Thoracic aorta (tissue), 2 donors: ENCODE data around the gene UCHL3. TPM values are rescaled to one million over a fixed set of nuclear protein-coding genes. Genes with fewer than 3 reads are reported as not detected.

Experiments
- ATAC-seq: fragments of 150-250 bp; one replicate; pipeline ENCODE4 v1.8.0; 2017; ENCODE audit warnings: low read depth; ENCODE audit not compliant: insufficient number of reproducible peaks, low FRiP score
- DNase-seq: peaks from one replicate; pipeline ENCODE4 v3.0.0-alpha.2; 2020; ENCODE audit warnings: low spot score
- H3K27ac ChIP-seq, 2 donors: fragments of 200-600 bp; sonication (generic); 1 replicate in 1 of 2; 2 replicates in 1 of 2; pipeline ENCODE4 v1.5.1; 2016; ENCODE audit warnings: mild to moderate bottlenecking in 2 of 2, moderate library complexity in 2 of 2
- H3K27me3 ChIP-seq: fragments of 200-600 bp; sonication (generic); replicated peaks from 2 replicates; pipeline ENCODE4 v1.6.0; 2016; ENCODE audit warnings: mild to moderate bottlenecking; ENCODE audit not compliant: insufficient read depth
- H3K36me3 ChIP-seq: fragments of 200-600 bp; sonication (generic); one replicate; pipeline ENCODE4 v1.5.1; 2016
- H3K4me1 ChIP-seq, 2 donors: fragments of 200-600 bp; sonication (generic); 1 replicate in 1 of 2; 2 replicates in 1 of 2; pipeline versions ENCODE4 v1.5.1 to v1.6.0; 2016; ENCODE audit warnings: low read depth in 2 of 2, mild to moderate bottlenecking in 1 of 2; ENCODE audit not compliant: control insufficient read depth in 1 of 2
- H3K4me3 ChIP-seq: fragments of 200-600 bp; sonication (generic); 2 replicates; pipeline ENCODE4 v1.5.1; 2016; ENCODE audit warnings: mild to moderate bottlenecking
- H3K9me3 ChIP-seq: fragments of 200-600 bp; sonication (generic); 2 replicates; pipeline ENCODE4 v1.5.1; 2016
- CTCF ChIP-seq: fragments of 200-600 bp; sonication (generic); IDR thresholded peaks from one replicate; pipeline ENCODE4 v1.5.1; 2019; ENCODE audit warnings: antibody characterized with exemption
- total RNA-seq, 2 donors: library from RNA; depleted of rRNA; stranded (reverse); fragments of >200 nt; gene quantifications; one replicate each; pipeline versions ENCODE4 v1.1.0 to v1.2.3, GENCODE V29; 2016

The UCHL3 gene
- total RNA-seq, 2 donors from 2014 or later: 4.9 to 12.2 TPM

DNA sequence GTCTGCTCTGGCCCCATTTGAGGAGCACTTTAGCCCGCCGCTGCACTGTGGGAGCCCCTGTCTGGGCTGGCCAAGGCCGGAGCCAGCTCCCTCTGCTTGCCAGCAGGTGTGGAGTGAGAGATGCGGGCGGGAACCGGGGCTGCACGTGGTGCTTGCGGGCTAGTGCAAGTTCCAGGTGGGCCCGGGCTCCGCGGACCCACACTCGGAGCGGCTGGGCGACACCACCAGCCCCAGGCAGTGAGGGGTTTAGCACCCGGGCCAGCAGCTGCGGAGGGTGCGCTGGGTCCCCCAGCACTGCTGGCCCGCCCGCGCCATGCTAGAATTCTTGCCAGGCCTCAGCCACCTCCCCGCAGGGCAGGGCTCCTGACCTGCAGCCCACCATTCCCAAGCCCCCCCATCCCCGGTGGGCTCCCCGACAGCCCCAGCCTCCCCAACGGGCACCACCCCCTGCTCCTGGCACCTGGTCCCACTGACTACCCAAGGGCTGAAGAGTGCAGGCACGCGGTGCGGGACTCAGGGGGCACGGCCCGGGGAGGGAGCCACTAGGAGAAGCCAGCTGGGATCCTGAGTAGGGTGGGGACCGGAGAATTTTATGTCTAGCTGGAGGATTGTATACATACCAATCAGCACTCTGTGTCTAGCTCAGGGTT lies 31.0 kb upstream of the UCHL3 start:
- H3K36me3 ChIP-seq: no peaks in the 10 kb centered on the region
- H3K27ac ChIP-seq: no peak overlapping the region
- no peak overlapping the region for H3K4me3 ChIP-seq
- no peaks in the 10 kb centered on the region for H3K4me1 ChIP-seq
- ATAC-seq (no peak), DNase-seq (no peak)
- H3K9me3 ChIP-seq: no peaks in the 10 kb centered on the region
- H3K27me3 ChIP-seq: no peaks in the 10 kb centered on the region
- no peak for TF ChIP-seq CTCF

GRCh38 chr13:75521956-75522355 lies 27.6 kb upstream of the UCHL3 start:
- no peak overlapping the region for H3K27ac ChIP-seq
- DNase-seq: no peak
- H3K27me3 ChIP-seq: no peaks in the 10 kb centered on the region
- H3K4me1 ChIP-seq: no peaks in the 10 kb centered on the region
- no peak for ATAC-seq
- no peaks in the 10 kb centered on the region for H3K36me3 ChIP-seq
- H3K4me3 ChIP-seq: no peak overlapping the region
- H3K9me3 ChIP-seq: no peaks in the 10 kb centered on the region
- no peak for TF ChIP-seq CTCF

GRCh38 chr13:75530549-75530961 lies 19.0 kb upstream of the UCHL3 start:
- Histone ChIP-seq H3K4me3 (no peak overlapping the region), H3K27me3 (no peaks in the 10 kb centered on the region), H3K4me1 (peaks cover 0 to 3% of the 10 kb centered on the region in 2 donors), H3K36me3 (no peaks in the 10 kb centered on the region), H3K27ac (no peak overlapping the region), H3K9me3 (no peaks in the 10 kb centered on the region)
- ATAC-seq (no peak), DNase-seq (no peak)
- no peak for TF ChIP-seq CTCF

DNA sequence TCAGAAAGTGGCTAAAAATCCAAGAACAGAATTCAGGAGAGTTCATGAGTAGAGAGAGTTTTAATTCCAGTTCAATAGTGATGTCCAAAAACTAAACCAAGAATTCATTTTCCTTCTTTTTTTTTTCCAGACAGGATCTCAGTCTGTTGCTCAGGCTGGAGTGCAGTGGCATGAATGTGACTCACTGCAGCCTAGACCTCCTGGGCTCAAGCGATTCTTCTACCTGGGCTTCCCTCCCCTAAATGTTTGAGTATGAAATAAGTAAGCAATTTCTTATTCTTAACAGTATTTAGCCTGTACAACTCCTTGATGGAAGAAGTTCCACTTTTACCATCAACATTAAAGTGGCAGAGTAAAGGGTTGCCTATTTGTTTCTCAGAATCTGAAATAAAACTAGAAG lies 15.7 kb upstream of the UCHL3 start:
- TF ChIP-seq CTCF: no peak
- peaks cover 10 to 20% of the 10 kb centered on the region in 2 donors for H3K4me1 ChIP-seq
- no peaks in the 10 kb centered on the region for H3K27me3 ChIP-seq
- DNase-seq: no peak
- H3K27ac ChIP-seq: no peak overlapping the region
- no peak overlapping the region for H3K4me3 ChIP-seq
- H3K9me3 ChIP-seq: no peaks in the 10 kb centered on the region
- no peak for ATAC-seq
- no peaks in the 10 kb centered on the region for H3K36me3 ChIP-seq

DNA sequence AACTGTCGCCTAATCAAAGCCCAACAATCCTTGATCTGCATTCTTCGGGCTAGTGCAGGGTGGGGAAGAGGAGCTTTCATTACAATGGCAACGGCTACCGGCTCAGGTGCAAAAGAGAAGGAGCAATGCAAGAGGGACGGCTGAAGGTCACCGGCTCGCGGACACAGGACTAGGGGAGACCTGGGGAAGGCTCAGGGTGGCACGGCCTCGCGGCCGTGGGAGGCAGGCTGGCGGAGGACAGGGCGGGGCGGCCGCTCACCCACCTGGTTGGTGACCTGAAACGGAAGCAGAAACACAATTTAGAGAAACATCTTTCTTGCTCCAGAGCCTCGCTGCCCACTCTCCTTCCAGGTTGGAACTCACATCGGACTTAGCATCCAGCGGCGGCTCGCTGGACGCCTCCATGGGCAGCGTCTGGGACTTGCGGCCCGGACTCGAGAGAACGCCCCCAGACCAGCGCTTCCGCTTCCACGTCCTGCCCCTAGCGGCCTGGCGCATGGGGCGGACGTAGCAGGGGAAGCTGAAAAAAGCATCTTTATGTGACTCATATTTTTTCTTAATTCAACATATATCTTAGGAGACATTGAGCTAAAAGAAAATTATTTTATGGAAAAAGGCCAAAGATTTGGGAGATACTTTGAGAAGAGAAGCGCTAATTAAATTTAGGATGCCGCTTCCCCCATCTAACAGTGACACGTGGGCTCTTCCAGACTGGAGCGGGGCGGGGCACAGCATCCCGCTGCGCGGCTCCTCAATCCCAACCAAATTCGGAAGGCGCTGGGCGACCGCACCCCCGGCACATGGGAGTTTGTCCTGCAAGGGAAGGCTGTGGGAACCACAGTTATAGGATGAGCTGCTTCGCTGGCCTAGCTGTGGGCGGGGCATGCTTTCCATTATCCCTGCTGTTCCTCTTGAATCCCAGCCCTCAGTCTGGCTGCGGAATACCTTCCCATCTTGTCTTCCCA lies 11.9 kb upstream of the UCHL3 start, which contains the start of gene COMMD6:
Gene COMMD6 (minus strand): TSS at position 441 of the 965 bp plus-strand sequence. CDS start 36 bp downstream, at position 405.
- DNase-seq (peak; percentile 8), ATAC-seq (peak; percentile 86)
- peak within 1 kb of the TSS; percentile 58 to 80 for H3K27ac ChIP-seq
- TF ChIP-seq CTCF: peak; percentile 77
- H3K9me3 ChIP-seq: no peaks in the 10 kb centered on the region
- peak within 1 kb of the TSS; percentile 78 for H3K4me3 ChIP-seq
- no peaks in the 10 kb centered on the region for H3K36me3 ChIP-seq
- no peaks in the 10 kb centered on the region for H3K27me3 ChIP-seq
- peaks cover 10 to 20% of the 10 kb centered on the region in 2 donors for H3K4me1 ChIP-seq
